HEK293 (cell line): ENCODE measurements around the gene KIF14.

Source experiments
- CTCF ChIA-PET: fragments of 350-600 bp; formaldehyde crosslinking; extraction: SDS; loops from one replicate; lab custom pipeline; 2021; ENCODE audit warnings: antibody characterized with exemption; lab: Yijun Ruan, JAX
- POLR2A ChIA-PET: fragments of 300-600 bp; formaldehyde crosslinking; extraction: SDS; loops from one replicate; lab custom pipeline; 2020; ENCODE audit warnings: antibody characterized with exemption, inconsistent platforms; lab: Yijun Ruan, JAX
- H3K27ac ChIP-seq: fragments of 200-500 bp; sonication (Bioruptor generic); 2 replicates; pipeline ENCODE4 v1.5.1; 2014; ENCODE audit warnings: low read depth, low read length, control low read depth, inconsistent platforms; ENCODE audit errors: extremely low read depth
- H3K36me3 ChIP-seq, 2 experiments: fragments of 200-500 bp in 1 of 2; sonication (Bioruptor generic) in 1 of 2; 1 replicate in 1 of 2; 2 replicates in 1 of 2; pipeline ENCODE4 v1.5.1; 2014 to 2017; ENCODE audit warnings: inconsistent platforms in 2 of 2, low read length in 2 of 2; ENCODE audit not compliant: control insufficient read depth in 2 of 2, insufficient read depth in 1 of 2
- H3K4me1 ChIP-seq: fragments of 200-500 bp; sonication (Bioruptor generic); 2 replicates; pipeline ENCODE4 v1.5.1; 2014; ENCODE audit warnings: mild to moderate bottlenecking, low read length, inconsistent platforms; ENCODE audit not compliant: control insufficient read depth, insufficient read depth
- H3K4me3 ChIP-seq: 2 replicates; pipeline ENCODE4 v1.5.1; 2011; ENCODE audit warnings: low read depth, mild to moderate bottlenecking, control low read depth, low read length, moderate library complexity
- H3K9me3 ChIP-seq: fragments of 200-500 bp; sonication (Bioruptor generic); 2 replicates; pipeline ENCODE4 v1.5.1; 2014; ENCODE audit warnings: low read depth, low read length, inconsistent platforms; ENCODE audit not compliant: control insufficient read depth, insufficient read depth
- BCL11B ChIP-seq: fragments of 450-650 bp; formaldehyde crosslinking; IDR thresholded peaks from 2 replicates; pipeline ENCODE4 v1.5.1; 2016; ENCODE audit warnings: low read depth, missing biosample characterization, missing genetic modification characterization
- FEZF1 ChIP-seq: fragments of 450-650 bp; formaldehyde crosslinking; IDR thresholded peaks from 2 replicates; pipeline ENCODE4 v1.5.1; 2016; ENCODE audit warnings: missing biosample characterization, missing genetic modification characterization
- ZBTB17 ChIP-seq: fragments of 450-650 bp; formaldehyde crosslinking; IDR thresholded peaks from 2 replicates; pipeline ENCODE4 v1.5.1; 2016; ENCODE audit warnings: missing biosample characterization, missing genetic modification characterization
- ZNF121 ChIP-seq: fragments of 450-650 bp; formaldehyde crosslinking; IDR thresholded peaks from 2 replicates; pipeline ENCODE4 v1.5.1; 2016; ENCODE audit warnings: missing biosample characterization, missing genetic modification characterization
- ZNF138 ChIP-seq: fragments of 450-650 bp; formaldehyde crosslinking; IDR thresholded peaks from 2 replicates; pipeline ENCODE4 v1.5.1; 2016; ENCODE audit warnings: missing biosample characterization, missing genetic modification characterization, borderline replicate concordance
- ZNF169 ChIP-seq: fragments of 450-650 bp; formaldehyde crosslinking; IDR thresholded peaks from 2 replicates; pipeline ENCODE4 v1.5.1; 2016; ENCODE audit warnings: missing biosample characterization, missing genetic modification characterization
- ZNF18 ChIP-seq: fragments of 450-650 bp; formaldehyde crosslinking; IDR thresholded peaks from 2 replicates; pipeline ENCODE4 v1.5.1; 2016; ENCODE audit warnings: missing biosample characterization, missing genetic modification characterization
- ZNF223 ChIP-seq: fragments of 450-650 bp; formaldehyde crosslinking; IDR thresholded peaks from 2 replicates; pipeline ENCODE4 v1.5.1; 2016; ENCODE audit warnings: missing biosample characterization, missing genetic modification characterization
- ZNF23 ChIP-seq: fragments of 450-650 bp; formaldehyde crosslinking; IDR thresholded peaks from 2 replicates; pipeline ENCODE4 v1.5.1; 2016; ENCODE audit warnings: missing biosample characterization, missing genetic modification characterization, borderline replicate concordance
- ZNF24 ChIP-seq: fragments of 450-650 bp; formaldehyde crosslinking; IDR thresholded peaks from 2 replicates; pipeline ENCODE4 v1.5.1; 2016; ENCODE audit warnings: missing biosample characterization, missing genetic modification characterization
- ZNF510 ChIP-seq: fragments of 450-650 bp; formaldehyde crosslinking; IDR thresholded peaks from 2 replicates; pipeline ENCODE4 v1.5.1; 2018; ENCODE audit warnings: mild to moderate bottlenecking, missing genetic modification characterization, missing biosample characterization; ENCODE audit not compliant: insufficient replicate concordance
- ZNF521 ChIP-seq: fragments of 450-650 bp; formaldehyde crosslinking; IDR thresholded peaks from 2 replicates; pipeline ENCODE4 v1.5.1; 2017; ENCODE audit warnings: missing biosample characterization, mild to moderate bottlenecking, missing genetic modification characterization
- ZNF548 ChIP-seq: fragments of 450-650 bp; formaldehyde crosslinking; IDR thresholded peaks from 2 replicates; pipeline ENCODE4 v1.5.1; 2016; ENCODE audit warnings: missing biosample characterization, missing genetic modification characterization
- ZNF585B ChIP-seq: fragments of 450-650 bp; formaldehyde crosslinking; IDR thresholded peaks from 2 replicates; pipeline ENCODE4 v1.5.1; 2016; ENCODE audit warnings: missing biosample characterization, missing genetic modification characterization
- ZNF660 ChIP-seq: fragments of 450-650 bp; IDR thresholded peaks from 2 replicates; pipeline ENCODE4 v1.5.1; 2018; ENCODE audit warnings: missing biosample characterization, mild to moderate bottlenecking, missing genetic modification characterization
- ZNF785 ChIP-seq: fragments of 450-650 bp; formaldehyde crosslinking; IDR thresholded peaks from 2 replicates; pipeline ENCODE4 v1.5.1; 2016; ENCODE audit warnings: missing biosample characterization, missing genetic modification characterization
- ZNF792 ChIP-seq: fragments of 450-650 bp; formaldehyde crosslinking; IDR thresholded peaks from 2 replicates; pipeline ENCODE4 v1.5.1; 2016; ENCODE audit warnings: missing biosample characterization, missing genetic modification characterization
- ZSCAN16 ChIP-seq: fragments of 450-650 bp; formaldehyde crosslinking; IDR thresholded peaks from 2 replicates; pipeline ENCODE4 v1.5.1; 2016; ENCODE audit warnings: missing biosample characterization, missing genetic modification characterization
- TF ChIP-seq, protein P1 (sequence below): fragments of 450-650 bp; formaldehyde crosslinking; IDR thresholded peaks from 2 replicates; pipeline ENCODE4 v1.5.1; 2016; ENCODE audit warnings: missing biosample characterization, missing genetic modification characterization
- TF ChIP-seq, protein P2 (sequence below): fragments of 450-650 bp; formaldehyde crosslinking; IDR thresholded peaks from 2 replicates; pipeline ENCODE4 v1.5.1; 2016; ENCODE audit warnings: missing biosample characterization, missing genetic modification characterization
- TF ChIP-seq, protein P3 (sequence below): fragments of 450-650 bp; formaldehyde crosslinking; IDR thresholded peaks from 2 replicates; pipeline ENCODE4 v1.5.1; 2017; ENCODE audit warnings: missing biosample characterization, missing genetic modification characterization
- TF ChIP-seq, protein P4 (sequence below): fragments of 450-650 bp; IDR thresholded peaks from 2 replicates; pipeline ENCODE4 v1.5.1; 2018; ENCODE audit warnings: missing biosample characterization, mild to moderate bottlenecking, missing genetic modification characterization

The KIF14 gene

DNA sequence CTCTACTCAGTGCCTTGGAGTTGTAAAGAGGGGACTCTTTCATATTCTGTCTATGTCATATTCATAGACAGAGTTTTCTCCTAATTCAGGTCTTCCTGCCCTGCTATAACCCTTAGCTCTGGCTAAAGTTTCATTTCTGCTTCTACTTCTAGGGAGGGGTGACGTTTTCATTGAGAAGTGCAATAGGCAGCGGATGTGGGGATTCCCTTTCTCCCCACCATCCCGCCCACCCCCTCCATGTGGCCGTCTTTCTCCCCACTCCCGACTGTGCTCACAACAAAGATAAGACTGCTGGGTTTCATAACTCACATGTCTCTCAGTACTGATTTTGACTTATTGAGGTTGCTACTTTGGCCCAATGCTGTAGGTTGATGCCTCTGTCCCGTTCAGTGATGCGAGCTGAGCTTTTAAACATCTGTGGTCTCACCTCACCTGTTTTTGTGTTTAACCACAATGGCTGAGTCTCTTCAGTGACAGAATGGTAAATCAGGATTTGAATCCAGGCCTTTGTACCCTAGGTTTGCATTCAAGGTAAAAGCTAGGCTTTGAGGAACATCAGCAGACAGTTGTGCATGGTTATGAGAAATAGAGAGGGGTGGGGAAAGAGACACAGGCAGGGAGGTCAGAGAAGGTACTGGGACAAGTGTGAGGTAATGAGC is 7.8 kb upstream of the KIF14 start:
- H3K9me3 ChIP-seq: no peaks in the 10 kb centered on the region
- ChIA-PET POLR2A (interaction anchor here (1.1 kb wide), 1 partner anchor 40 kb away, joined by 3 read pairs; no protein-coding TSS in a partner anchor), CTCF (no interaction called here)
- H3K4me1 ChIP-seq: no peaks in the 10 kb centered on the region
- no peak overlapping the region for H3K4me3 ChIP-seq
- no peaks in the 10 kb centered on the region for H3K36me3 ChIP-seq
- no peak overlapping the region for H3K27ac ChIP-seq
- TF ChIP-seq ZSCAN16 (tag by site-specific recombination) (no peak), ZNF660 (no peak)

DNA sequence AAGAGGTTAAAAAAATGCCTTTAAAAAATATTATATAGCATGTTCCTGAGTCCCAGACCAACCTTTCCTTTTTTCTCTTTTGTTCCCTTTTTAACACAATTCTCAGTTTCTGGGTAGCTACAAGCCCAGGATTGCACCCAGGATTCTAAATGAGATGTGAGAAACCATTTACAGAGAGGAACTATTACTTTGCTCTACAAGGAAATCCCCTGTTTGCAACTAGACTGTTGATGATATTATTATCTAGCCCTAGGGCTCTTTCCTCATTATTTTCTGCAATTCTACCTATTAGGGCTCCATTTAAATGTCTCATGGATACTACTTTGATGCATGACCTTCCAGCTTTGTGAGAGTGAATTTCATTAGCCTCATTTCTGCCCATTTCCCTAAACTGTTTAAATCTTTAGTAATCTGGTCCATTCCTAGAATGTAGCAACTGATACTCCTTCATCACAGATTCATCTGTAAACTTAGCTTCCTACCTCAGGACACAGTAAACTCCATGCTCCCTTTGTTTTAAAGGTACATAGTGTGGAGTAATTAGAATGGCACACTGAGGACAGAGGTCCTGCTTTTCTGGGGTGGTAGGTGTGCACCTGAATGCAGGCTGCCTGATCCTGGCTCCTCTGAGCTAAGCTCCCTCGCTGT is 7.1 kb upstream of the KIF14 start:
- no peaks in the 10 kb centered on the region for H3K4me1 ChIP-seq
- CTCF ChIA-PET: interaction anchor here (1.9 kb wide), 1 partner anchor 176 kb away, joined by 5 read pairs; no protein-coding TSS in a partner anchor
- POLR2A ChIA-PET: interaction anchor here (1.1 kb wide), 1 partner anchor 41 kb away, joined by 3 read pairs; no protein-coding TSS in a partner anchor

GRCh38 chr1:200626853-200627534 is 6.4 kb upstream of the KIF14 start:
- CTCF ChIA-PET: interaction anchor here (1.9 kb wide), 1 partner anchor 176 kb away, joined by 5 read pairs; no protein-coding TSS in a partner anchor
- Histone ChIP-seq H3K36me3 (no peaks in the 10 kb centered on the region), H3K27ac (no peak overlapping the region), H3K4me1 (no peaks in the 10 kb centered on the region), H3K9me3 (no peaks in the 10 kb centered on the region), H3K4me3 (no peak overlapping the region)
- POLR2A ChIA-PET: no interaction called here
- TF ChIP-seq ZNF18 (tag by site-specific recombination): no peak
- no peak for TF ChIP-seq ZNF24
- TF ChIP-seq, protein P1, sequence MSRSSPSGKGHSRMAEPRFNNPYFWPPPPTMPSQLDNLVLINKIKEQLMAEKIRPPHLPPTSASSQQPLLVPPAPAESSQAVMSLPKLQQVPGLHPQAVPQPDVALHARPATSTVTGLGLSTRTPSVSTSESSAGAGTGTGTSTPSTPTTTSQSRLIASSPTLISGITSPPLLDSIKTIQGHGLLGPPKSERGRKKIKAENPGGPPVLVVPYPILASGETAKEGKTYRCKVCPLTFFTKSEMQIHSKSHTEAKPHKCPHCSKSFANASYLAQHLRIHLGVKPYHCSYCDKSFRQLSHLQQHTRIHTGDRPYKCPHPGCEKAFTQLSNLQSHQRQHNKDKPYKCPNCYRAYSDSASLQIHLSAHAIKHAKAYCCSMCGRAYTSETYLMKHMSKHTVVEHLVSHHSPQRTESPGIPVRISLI (tag by site-specific recombination): no peak
- TF ChIP-seq ZNF785 (tag by site-specific recombination): no peak
- no peak for TF ChIP-seq ZNF138
- no peak for TF ChIP-seq BCL11B (tag by site-specific recombination)
- TF ChIP-seq ZNF223 (tag by site-specific recombination): no peak
- TF ChIP-seq ZNF521: no peak
- TF ChIP-seq, protein P2, sequence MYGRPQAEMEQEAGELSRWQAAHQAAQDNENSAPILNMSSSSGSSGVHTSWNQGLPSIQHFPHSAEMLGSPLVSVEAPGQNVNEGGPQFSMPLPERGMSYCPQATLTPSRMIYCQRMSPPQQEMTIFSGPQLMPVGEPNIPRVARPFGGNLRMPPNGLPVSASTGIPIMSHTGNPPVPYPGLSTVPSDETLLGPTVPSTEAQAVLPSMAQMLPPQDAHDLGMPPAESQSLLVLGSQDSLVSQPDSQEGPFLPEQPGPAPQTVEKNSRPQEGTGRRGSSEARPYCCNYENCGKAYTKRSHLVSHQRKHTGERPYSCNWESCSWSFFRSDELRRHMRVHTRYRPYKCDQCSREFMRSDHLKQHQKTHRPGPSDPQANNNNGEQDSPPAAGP (tag by site-specific recombination): no peak
- TF ChIP-seq ZNF792: no peak
- no peak for TF ChIP-seq ZNF585B (tag by site-specific recombination)

More for the DNA sequence above, 7.1 kb upstream of the KIF14 start:
- H3K4me3 ChIP-seq: no peak overlapping the region
- no peak overlapping the region for H3K27ac ChIP-seq
- no peaks in the 10 kb centered on the region for H3K9me3 ChIP-seq
- TF ChIP-seq, protein P3, sequence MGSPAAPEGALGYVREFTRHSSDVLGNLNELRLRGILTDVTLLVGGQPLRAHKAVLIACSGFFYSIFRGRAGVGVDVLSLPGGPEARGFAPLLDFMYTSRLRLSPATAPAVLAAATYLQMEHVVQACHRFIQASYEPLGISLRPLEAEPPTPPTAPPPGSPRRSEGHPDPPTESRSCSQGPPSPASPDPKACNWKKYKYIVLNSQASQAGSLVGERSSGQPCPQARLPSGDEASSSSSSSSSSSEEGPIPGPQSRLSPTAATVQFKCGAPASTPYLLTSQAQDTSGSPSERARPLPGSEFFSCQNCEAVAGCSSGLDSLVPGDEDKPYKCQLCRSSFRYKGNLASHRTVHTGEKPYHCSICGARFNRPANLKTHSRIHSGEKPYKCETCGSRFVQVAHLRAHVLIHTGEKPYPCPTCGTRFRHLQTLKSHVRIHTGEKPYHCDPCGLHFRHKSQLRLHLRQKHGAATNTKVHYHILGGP (tag by site-specific recombination): no peak
- TF ChIP-seq, protein P1 (tag by site-specific recombination): no peak
- TF ChIP-seq ZNF548 (tag by site-specific recombination) (no peak), ZNF510 (tag by site-specific recombination) (no peak), ZNF121 (no peak), ZNF169 (tag by site-specific recombination) (no peak), ZNF23 (tag by site-specific recombination) (no peak), ZBTB17 (tag by site-specific recombination) (no peak), FEZF1 (tag by site-specific recombination) (no peak)
- TF ChIP-seq, protein P4, sequence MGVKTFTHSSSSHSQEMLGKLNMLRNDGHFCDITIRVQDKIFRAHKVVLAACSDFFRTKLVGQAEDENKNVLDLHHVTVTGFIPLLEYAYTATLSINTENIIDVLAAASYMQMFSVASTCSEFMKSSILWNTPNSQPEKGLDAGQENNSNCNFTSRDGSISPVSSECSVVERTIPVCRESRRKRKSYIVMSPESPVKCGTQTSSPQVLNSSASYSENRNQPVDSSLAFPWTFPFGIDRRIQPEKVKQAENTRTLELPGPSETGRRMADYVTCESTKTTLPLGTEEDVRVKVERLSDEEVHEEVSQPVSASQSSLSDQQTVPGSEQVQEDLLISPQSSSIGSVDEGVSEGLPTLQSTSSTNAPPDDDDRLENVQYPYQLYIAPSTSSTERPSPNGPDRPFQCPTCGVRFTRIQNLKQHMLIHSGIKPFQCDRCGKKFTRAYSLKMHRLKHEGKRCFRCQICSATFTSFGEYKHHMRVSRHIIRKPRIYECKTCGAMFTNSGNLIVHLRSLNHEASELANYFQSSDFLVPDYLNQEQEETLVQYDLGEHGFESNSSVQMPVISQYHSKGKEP (tag by site-specific recombination): no peak
- no peaks in the 10 kb centered on the region for H3K36me3 ChIP-seq
